ENCODE measurements around the gene EGFLAM.

GRCh38 chr5:38284384-38284783 is 26.0 kb downstream of the EGFLAM start:
- TF ChIP-seq POLR2AphosphoS5 (IDR thresholded peaks at IDR 0.05; ENCODE audit: borderline replicate concordance, low read depth, low read length), result no peak
- no peak for TF ChIP-seq EZH2 (IDR thresholded peaks at IDR 0.05)

Data from SK-N-MC (cell line).